Upper lobe of left lung (tissue), 6 donors: ENCODE data around the gene LRP11. TPM values are rescaled to one million over a fixed set of nuclear protein-coding genes. Genes with fewer than 3 reads are reported as not detected.
A peak's percentile ranks its signal among the peaks of the same experiment; 100 is the strongest.

ENCODE experiments used
- ATAC-seq, 2 donors: fragments of 200-7000 bp; cut with Tn5 transposase; one replicate each; pipeline ENCODE4 v1.9.1; 2022; ENCODE audit warnings: mild to moderate bottlenecking in 2 of 2, moderate library complexity in 2 of 2; ENCODE audit not compliant: low FRiP score in 2 of 2
- DNase-seq, 2 donors: peaks; one replicate each; pipeline ENCODE4 v3.0.0-alpha.2; 2019 to 2020
- H3K27ac ChIP-seq, 4 donors: fragments of 200-600 bp; sonication (generic); one replicate each; pipeline ENCODE4 v1.5.1; 2016 to 2019
- H3K27me3 ChIP-seq, 4 donors: fragments of 200-600 bp; sonication (generic); one replicate each; pipeline ENCODE4 v1.5.1; 2017 to 2019
- H3K36me3 ChIP-seq, 4 donors: fragments of 200-600 bp; sonication (generic); one replicate each; pipeline ENCODE4 v1.5.1; 2016 to 2019
- H3K4me1 ChIP-seq, 4 donors: fragments of 200-600 bp; sonication (generic); one replicate each; pipeline ENCODE4 v1.5.1; 2018 to 2019
- H3K4me3 ChIP-seq, 4 donors: fragments of 200-600 bp; sonication (generic); one replicate each; pipeline ENCODE4 v1.5.1; 2017 to 2019; ENCODE audit warnings: mild to moderate bottlenecking in 2 of 4, moderate library complexity in 1 of 4
- H3K9me3 ChIP-seq, 4 donors: fragments of 200-600 bp; sonication (generic); one replicate each; pipeline ENCODE4 v1.5.1; 2018 to 2019
- EP300 ChIP-seq, 4 donors: sonication (generic); formaldehyde crosslinking; IDR thresholded peaks; one replicate each; pipeline ENCODE4 v1.5.1; 2017; ENCODE audit warnings: antibody characterized with exemption in 4 of 4, control low read depth in 2 of 4
- POLR2A ChIP-seq, 4 donors: fragments of 450-650 bp; IDR thresholded peaks; one replicate each; pipeline ENCODE4 v1.5.1; 2016 to 2017; ENCODE audit warnings: antibody characterized with exemption in 4 of 4, mild to moderate bottlenecking in 2 of 4
- POLR2AphosphoS5 ChIP-seq, 2 donors: sonication (generic); formaldehyde crosslinking; IDR thresholded peaks; one replicate each; pipeline ENCODE4 v1.5.1; 2017; ENCODE audit warnings: antibody characterized with exemption in 2 of 2
- WGBS, 2 donors: methylation state at CpG; one replicate each; pipeline ENCODE4 v1.1.5; 2017 to 2018; 5-methylcytosine and 5-hydroxymethylcytosine counted together
- total RNA-seq, 6 donors: library from RNA; depleted of rRNA in 4 of 6; stranded (reverse); fragments of >200 nt in 4 of 6; gene quantifications; one replicate each; pipeline versions ENCODE4 v1.1.0 to v1.2.1, GENCODE V29; 2016 to 2021
- TF ChIP-seq, protein P1 (sequence below), 6 experiments: fragments of 450-650 bp in 4 of 6; fragments of 200-600 bp in 2 of 6; sonication (generic) in 2 of 6; IDR thresholded peaks; one replicate each; pipeline ENCODE4 v1.5.1; 2016 to 2019; ENCODE audit warnings: antibody characterized with exemption in 6 of 6
- donor health status: DM: no; HTN: no; CAD: no; lungs with moderate emphysema.
- donor health status: DM: no; HTN: yes; CAD: no; lungs with severe emphysema.

Gene LRP11
- total RNA-seq, 6 donors from 2014 or later: 30.2 to 104 (median 39.9) TPM

DNA sequence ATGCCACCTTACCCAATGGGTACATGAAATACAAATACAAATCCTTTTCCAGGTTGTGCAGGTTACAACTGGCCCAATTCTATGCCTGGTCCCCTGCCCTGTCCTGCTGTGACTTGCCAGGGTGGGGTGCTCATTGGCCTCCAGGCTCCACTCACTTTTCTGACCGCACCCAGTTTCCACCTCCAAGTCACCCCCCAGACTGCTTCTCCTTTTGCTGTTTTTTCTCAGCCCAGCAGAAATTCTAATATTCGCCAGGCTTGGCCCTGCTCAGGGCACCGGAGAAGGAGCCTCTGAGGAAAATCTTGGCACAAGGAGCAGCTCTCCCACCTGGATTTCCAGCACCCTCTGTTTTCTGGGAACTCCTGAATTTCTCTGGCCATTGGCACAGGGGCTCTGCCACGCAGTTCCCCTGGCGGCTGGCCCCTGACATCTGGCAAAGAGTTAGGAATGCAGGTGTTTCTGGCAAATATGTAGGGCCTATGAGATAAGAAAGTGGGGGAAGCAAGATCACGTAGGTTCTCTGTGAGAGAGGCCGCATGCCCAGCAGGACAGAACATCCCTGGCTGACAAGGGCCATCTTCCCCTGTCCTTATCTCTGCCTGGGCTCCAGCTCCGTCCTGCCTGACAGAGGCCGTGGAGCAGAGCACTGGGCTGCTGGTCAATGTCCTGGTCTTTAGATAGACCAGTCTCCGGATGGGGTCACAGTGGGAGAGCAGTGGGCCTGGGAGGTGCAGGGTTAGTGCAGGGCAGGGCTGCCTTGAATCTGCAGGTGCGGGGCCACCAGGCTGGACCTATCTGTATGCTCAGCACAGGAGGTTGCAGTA lies 36.7 kb upstream of the LRP11 start:
- Histone ChIP-seq H3K9me3 (no peaks in the 10 kb centered on the region), H3K36me3 (no peaks in the 10 kb centered on the region), H3K4me3 (no peak overlapping the region), H3K27ac (no peak overlapping the region), H3K27me3 (no peaks in the 10 kb centered on the region), H3K4me1 (peaks cover 16 to 25% (median 19%) of the 10 kb centered on the region in 4 donors)
- TF ChIP-seq, protein P1, sequence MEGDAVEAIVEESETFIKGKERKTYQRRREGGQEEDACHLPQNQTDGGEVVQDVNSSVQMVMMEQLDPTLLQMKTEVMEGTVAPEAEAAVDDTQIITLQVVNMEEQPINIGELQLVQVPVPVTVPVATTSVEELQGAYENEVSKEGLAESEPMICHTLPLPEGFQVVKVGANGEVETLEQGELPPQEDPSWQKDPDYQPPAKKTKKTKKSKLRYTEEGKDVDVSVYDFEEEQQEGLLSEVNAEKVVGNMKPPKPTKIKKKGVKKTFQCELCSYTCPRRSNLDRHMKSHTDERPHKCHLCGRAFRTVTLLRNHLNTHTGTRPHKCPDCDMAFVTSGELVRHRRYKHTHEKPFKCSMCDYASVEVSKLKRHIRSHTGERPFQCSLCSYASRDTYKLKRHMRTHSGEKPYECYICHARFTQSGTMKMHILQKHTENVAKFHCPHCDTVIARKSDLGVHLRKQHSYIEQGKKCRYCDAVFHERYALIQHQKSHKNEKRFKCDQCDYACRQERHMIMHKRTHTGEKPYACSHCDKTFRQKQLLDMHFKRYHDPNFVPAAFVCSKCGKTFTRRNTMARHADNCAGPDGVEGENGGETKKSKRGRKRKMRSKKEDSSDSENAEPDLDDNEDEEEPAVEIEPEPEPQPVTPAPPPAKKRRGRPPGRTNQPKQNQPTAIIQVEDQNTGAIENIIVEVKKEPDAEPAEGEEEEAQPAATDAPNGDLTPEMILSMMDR (IDR thresholded peaks at IDR 0.05): no peak
- TF ChIP-seq POLR2AphosphoS5 (IDR thresholded peaks at IDR 0.05) (no peak), EP300 (IDR thresholded peaks at IDR 0.05) (no peak), POLR2A (IDR thresholded peaks at IDR 0.05) (no peak)
- WGBS, 2 donors: 91% methylated on average over 9 to 11 of the region's 11 CpGs
- ATAC-seq: no peak
- peak in 1 of 2 donors; percentile 22 for DNase-seq

DNA sequence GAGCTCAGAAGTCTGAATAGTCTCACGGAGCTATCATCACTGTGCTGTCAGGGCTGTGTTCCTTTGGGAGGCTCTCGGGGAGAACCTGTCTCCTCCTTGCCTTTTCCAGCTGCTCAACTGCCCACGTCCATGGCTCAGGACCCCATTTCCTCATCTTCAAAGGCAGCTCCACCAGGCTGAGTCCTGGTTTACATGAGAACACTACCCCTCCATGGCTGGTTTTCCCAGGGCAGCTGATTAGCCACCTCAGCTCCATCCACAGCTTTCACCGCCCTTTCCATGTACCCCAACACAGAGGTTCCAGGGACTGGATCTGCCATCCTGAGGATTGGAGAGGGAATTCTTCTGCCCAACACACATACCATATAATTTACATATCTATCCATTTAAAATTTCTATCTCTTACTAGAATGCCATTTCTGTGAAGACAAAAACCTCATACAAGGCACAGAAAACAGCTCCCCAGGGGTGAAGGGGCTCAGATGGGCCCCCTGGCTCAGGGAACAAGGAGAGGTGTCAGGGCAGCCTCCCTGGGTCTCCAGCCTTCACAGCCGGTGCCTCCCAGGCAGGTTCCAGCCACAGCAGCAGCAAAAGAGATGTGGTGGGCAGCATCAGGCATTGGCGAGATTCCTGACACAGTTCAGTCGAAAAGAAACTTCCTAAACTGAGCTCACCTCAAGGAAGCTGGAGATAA lies 35.9 kb upstream of the LRP11 start:
- 90 to 95% methylated on average over 7 of the region's 7 CpGs for WGBS, 2 donors
- Histone ChIP-seq H3K27me3 (no peaks in the 10 kb centered on the region), H3K4me3 (no peak overlapping the region), H3K36me3 (no peaks in the 10 kb centered on the region), H3K4me1 (peaks cover 23 to 32% (median 26%) of the 10 kb centered on the region in 4 donors), H3K9me3 (no peaks in the 10 kb centered on the region), H3K27ac (no peak overlapping the region)
- DNase-seq (no peak), ATAC-seq (no peak)
- TF ChIP-seq, protein P1 (IDR thresholded peaks at IDR 0.05): no peak
- TF ChIP-seq EP300 (IDR thresholded peaks at IDR 0.05): no peak
- TF ChIP-seq POLR2AphosphoS5 (IDR thresholded peaks at IDR 0.05): no peak
- TF ChIP-seq POLR2A (IDR thresholded peaks at IDR 0.05): no peak

DNA sequence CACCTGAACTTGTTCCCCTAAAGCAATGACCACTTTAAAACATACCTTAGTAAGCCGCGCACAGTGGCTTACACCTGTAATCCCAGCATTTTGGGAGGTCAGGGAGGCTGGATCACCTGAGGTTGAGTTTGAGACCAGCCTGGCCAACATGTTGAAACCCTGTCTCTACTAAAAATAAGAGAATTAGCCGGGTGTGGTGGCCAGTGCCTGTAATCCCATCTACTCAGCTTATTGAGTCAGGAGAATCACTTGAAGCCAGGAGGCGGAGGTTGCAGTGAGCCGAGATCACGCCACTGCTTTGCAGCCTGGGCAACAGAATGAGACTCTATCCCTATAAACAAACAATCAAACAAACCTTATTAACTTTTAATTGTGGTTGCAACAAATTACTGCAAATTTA lies 35.3 kb upstream of the LRP11 start:
- Histone ChIP-seq H3K4me1 (peaks cover 28 to 37% (median 31%) of the 10 kb centered on the region in 4 donors), H3K27me3 (no peaks in the 10 kb centered on the region), H3K27ac (no peak overlapping the region), H3K36me3 (no peaks in the 10 kb centered on the region), H3K4me3 (no peak overlapping the region), H3K9me3 (no peaks in the 10 kb centered on the region)
- TF ChIP-seq, protein P1 (IDR thresholded peaks at IDR 0.05): no peak
- TF ChIP-seq POLR2A (IDR thresholded peaks at IDR 0.05) (no peak), EP300 (IDR thresholded peaks at IDR 0.05) (no peak), POLR2AphosphoS5 (IDR thresholded peaks at IDR 0.05) (no peak)
- no peak for ATAC-seq
- no peak for DNase-seq
- 84 to 89% methylated on average over 6 of the region's 6 CpGs for WGBS, 2 donors

DNA sequence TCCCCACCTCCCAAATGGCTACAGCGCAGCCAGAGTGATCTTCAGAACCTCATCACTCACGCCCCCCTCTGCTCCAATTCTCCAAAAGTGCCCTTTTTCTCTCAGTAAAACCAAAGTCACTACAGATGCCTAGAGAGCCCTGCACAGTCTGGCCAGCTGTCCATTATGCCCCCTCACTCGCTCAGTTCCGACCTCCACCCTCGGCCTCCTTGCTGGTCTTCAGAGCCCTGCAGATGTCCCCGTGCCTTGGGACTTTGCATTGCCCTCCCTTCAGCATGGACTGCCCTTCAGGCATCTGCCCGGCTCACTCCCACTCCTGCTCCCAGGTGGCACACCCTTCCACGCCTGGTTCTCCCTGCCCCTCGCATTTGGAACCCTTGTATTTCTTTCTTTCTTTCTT lies 34.8 kb upstream of the LRP11 start:
- no peak for TF ChIP-seq POLR2AphosphoS5 (IDR thresholded peaks at IDR 0.05)
- no peaks in the 10 kb centered on the region for H3K36me3 ChIP-seq
- H3K4me1 ChIP-seq: peaks cover 28 to 37% (median 31%) of the 10 kb centered on the region in 4 donors
- no peak overlapping the region for H3K27ac ChIP-seq
- 93 to 97% methylated on average over 9 of the region's 9 CpGs for WGBS, 2 donors
- no peaks in the 10 kb centered on the region for H3K27me3 ChIP-seq
- H3K9me3 ChIP-seq: no peaks in the 10 kb centered on the region
- ATAC-seq: no peak
- DNase-seq: no peak
- H3K4me3 ChIP-seq: no peak overlapping the region
